ENCODE measurements around the gene TRABD2A. TPM values are rescaled to one million over a fixed set of nuclear protein-coding genes. Genes with fewer than 3 reads are reported as not detected.

TRABD2A gene
- total RNA-seq, 1 experiment from 2014 or later, result 4.6 TPM

DNA sequence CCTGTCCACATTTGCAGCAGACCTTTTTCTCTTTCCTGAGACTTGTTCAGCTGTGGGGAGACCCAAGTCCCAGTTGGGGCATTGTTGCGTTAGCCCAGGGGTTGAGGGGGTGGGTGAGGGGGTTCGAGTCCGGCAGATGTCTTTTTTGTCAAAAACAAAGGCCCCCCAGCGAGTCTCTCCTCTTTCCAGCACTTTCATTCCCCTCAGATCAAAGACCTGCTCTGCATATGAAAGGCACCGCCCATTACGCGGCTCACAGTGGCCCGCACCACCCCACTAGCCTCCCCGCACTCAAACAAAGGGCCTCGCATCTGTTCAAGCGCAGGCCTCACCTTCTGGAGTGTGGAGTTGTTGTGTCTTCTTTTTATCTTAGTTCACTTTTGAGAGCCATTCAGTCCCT lies 25.2 kb downstream of the TRABD2A start (continued):
- TF ChIP-seq REST (IDR thresholded peaks at IDR 0.05; ENCODE audit: low read depth) (no peak), RAD21 (IDR thresholded peaks at IDR 0.05; ENCODE audit: low read depth) (no peak)

DNA sequence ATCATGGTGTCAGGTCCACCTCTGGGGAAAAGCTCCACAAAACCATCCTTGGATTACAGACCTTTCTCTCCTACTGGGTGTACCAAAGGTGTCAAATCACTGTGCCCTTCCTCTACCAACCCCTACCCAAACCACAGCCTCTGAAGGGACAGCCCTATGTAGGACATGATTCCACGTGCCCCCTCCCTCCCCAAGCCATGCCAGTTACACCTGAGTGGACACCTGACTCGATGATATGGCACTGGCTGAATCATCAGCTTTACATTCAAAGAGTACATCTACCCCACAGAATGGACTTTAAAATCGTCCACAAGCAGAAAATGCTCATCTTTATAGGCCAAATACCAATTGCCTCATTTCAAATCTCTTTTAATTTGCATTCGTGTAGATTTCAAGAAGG lies 26.0 kb downstream of the TRABD2A start:
- H3K4me3 ChIP-seq (replicated peaks in 1 of 2; ENCODE audit: low read depth in 1 of 2, low read length in 2 of 2), result no peak overlapping the region
- no peak for DNase-seq (ENCODE audit: low read depth, low spot score)
- POLR2A ChIA-PET, result no interaction called here
- 0 out of 4 replicates have a peak, but pooled peaks cover 0 to 3% of the 10 kb centered on the region in 2 experiments for H3K9me3 ChIP-seq (ENCODE audit: control insufficient read depth in 1 of 2, insufficient read depth in 1 of 2, low read depth in 1 of 2, low read length in 2 of 2)
- H3K27me3 ChIP-seq (ENCODE audit: insufficient read depth, low read length), result no peaks in the 10 kb centered on the region
- no peak overlapping the region for H2AFZ ChIP-seq (ENCODE audit: low read depth, low read length, poor library complexity, severe bottlenecking)
- CTCF ChIA-PET, result no interaction called here
- RAD21 ChIA-PET (ENCODE audit: low non-redundant PET in 1 of 2, low total read pairs in 2 of 2, uncharacterized antibody in 2 of 2, unreplicated experiment in 2 of 2), result no interaction called here
- no TSS peak for BruUV-seq (replicated peaks)
- no peaks in the 10 kb centered on the region for H3K36me3 ChIP-seq (ENCODE audit: control insufficient read depth in 1 of 2, insufficient read depth in 2 of 2, low read length in 2 of 2)
- TF ChIP-seq, protein P1, sequence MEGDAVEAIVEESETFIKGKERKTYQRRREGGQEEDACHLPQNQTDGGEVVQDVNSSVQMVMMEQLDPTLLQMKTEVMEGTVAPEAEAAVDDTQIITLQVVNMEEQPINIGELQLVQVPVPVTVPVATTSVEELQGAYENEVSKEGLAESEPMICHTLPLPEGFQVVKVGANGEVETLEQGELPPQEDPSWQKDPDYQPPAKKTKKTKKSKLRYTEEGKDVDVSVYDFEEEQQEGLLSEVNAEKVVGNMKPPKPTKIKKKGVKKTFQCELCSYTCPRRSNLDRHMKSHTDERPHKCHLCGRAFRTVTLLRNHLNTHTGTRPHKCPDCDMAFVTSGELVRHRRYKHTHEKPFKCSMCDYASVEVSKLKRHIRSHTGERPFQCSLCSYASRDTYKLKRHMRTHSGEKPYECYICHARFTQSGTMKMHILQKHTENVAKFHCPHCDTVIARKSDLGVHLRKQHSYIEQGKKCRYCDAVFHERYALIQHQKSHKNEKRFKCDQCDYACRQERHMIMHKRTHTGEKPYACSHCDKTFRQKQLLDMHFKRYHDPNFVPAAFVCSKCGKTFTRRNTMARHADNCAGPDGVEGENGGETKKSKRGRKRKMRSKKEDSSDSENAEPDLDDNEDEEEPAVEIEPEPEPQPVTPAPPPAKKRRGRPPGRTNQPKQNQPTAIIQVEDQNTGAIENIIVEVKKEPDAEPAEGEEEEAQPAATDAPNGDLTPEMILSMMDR (IDR thresholded peaks at IDR 0.05 in 2 of 3, conservative IDR thresholded peaks at IDR 0.05 in 1 of 3; ENCODE audit: borderline replicate concordance in 1 of 3, insufficient read depth in 1 of 3, low read depth in 2 of 3, low read length in 2 of 3), result no peak
- TF ChIP-seq CBX3 (IDR thresholded peaks at IDR 0.05; ENCODE audit: low read depth) (no peak), RAD21 (IDR thresholded peaks at IDR 0.05; ENCODE audit: low read depth) (no peak), ELF1 (IDR thresholded peaks at IDR 0.05; ENCODE audit: borderline replicate concordance, low read depth) (no peak), POLR2AphosphoS5 (IDR thresholded peaks at IDR 0.05; ENCODE audit: low read depth, low read length) (no peak), ZNF274 (IDR thresholded peaks at IDR 0.05; ENCODE audit: low read depth, low read length) (no peak), YY1 (IDR thresholded peaks at IDR 0.05; ENCODE audit: extremely low read depth, insufficient replicate concordance, low read depth, low read length) (no peak), JUND (IDR thresholded peaks at IDR 0.05) (no peak), ZFX (IDR thresholded peaks at IDR 0.05) (no peak), FOSL1 (IDR thresholded peaks at IDR 0.05; ENCODE audit: low read depth) (no peak), MAX (IDR thresholded peaks at IDR 0.05) (no peak), TCF7L2 (IDR thresholded peaks at IDR 0.05; ENCODE audit: borderline replicate concordance, extremely low read depth, insufficient read depth, insufficient read length) (no peak), SP1 (IDR thresholded peaks at IDR 0.05; ENCODE audit: low read depth) (no peak), POLR2A (IDR thresholded peaks at IDR 0.05; ENCODE audit: borderline replicate concordance, extremely low read depth, insufficient read depth, insufficient read length) (no peak), ATF3 (IDR thresholded peaks at IDR 0.05) (no peak), SIN3A (IDR thresholded peaks at IDR 0.05; ENCODE audit: low read depth) (no peak), EZH2phosphoT487 (IDR thresholded peaks at IDR 0.05; ENCODE audit: borderline replicate concordance) (no peak)
- TF ChIP-seq, protein P2, sequence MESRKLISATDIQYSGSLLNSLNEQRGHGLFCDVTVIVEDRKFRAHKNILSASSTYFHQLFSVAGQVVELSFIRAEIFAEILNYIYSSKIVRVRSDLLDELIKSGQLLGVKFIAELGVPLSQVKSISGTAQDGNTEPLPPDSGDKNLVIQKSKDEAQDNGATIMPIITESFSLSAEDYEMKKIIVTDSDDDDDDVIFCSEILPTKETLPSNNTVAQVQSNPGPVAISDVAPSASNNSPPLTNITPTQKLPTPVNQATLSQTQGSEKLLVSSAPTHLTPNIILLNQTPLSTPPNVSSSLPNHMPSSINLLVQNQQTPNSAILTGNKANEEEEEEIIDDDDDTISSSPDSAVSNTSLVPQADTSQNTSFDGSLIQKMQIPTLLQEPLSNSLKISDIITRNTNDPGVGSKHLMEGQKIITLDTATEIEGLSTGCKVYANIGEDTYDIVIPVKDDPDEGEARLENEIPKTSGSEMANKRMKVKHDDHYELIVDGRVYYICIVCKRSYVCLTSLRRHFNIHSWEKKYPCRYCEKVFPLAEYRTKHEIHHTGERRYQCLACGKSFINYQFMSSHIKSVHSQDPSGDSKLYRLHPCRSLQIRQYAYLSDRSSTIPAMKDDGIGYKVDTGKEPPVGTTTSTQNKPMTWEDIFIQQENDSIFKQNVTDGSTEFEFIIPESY (IDR thresholded peaks at IDR 0.05; ENCODE audit: extremely low read depth, insufficient replicate concordance, low read length), result no peak
- H3K27ac ChIP-seq (ENCODE audit: low read depth, low read length), result no peak overlapping the region
- H3K4me1 ChIP-seq (ENCODE audit: control insufficient read depth in 1 of 2, insufficient read depth in 2 of 2, low read length in 2 of 2), result no peaks in the 10 kb centered on the region
- H3K9ac ChIP-seq (ENCODE audit: low read length), result no peak overlapping the region
- intact Hi-C loops (cut with micrococcal nuclease), result no loop called here
- H3K79me2 ChIP-seq (ENCODE audit: insufficient read depth, low read length), result no peaks in the 10 kb centered on the region
- no peak for ATAC-seq
- no peaks in the 10 kb centered on the region for H4K20me1 ChIP-seq (ENCODE audit: insufficient read depth)
- H3K9me2 ChIP-seq (ENCODE audit: insufficient read depth), result no peaks in the 10 kb centered on the region
- no peak overlapping the region for H3K4me2 ChIP-seq (ENCODE audit: low read length)
